Lung (tissue), 12 donors: ENCODE results near the gene TDRD9. TPM values are rescaled to one million over a fixed set of nuclear protein-coding genes. Genes with fewer than 3 reads are reported as not detected.
A peak's percentile ranks its signal among the peaks of the same experiment; 100 is the strongest.

Experiments used
- ATAC-seq: fragments of 200-7000 bp; cut with Tn5 transposase; one replicate; pipeline ENCODE4 v1.9.1; 2020; ENCODE audit warnings: moderate number of reproducible peaks; ENCODE audit not compliant: insufficient read depth, low FRiP score
- DNase-seq, 3 donors: peaks; one replicate each; pipeline ENCODE4 v3.0.0-alpha.2; 2013 to 2017
- H3K27ac ChIP-seq, 2 donors: one replicate each; pipeline ENCODE4 v1.5.1; 2013; ENCODE audit warnings: mild to moderate bottlenecking in 2 of 2, moderate library complexity in 2 of 2, control low read depth in 1 of 2, inconsistent platforms in 1 of 2, low read depth in 1 of 2, low read length in 1 of 2
- H3K27me3 ChIP-seq, 3 donors: one replicate each; pipeline ENCODE4 v1.5.1; 2013; ENCODE audit warnings: low read length in 2 of 3; ENCODE audit not compliant: control insufficient read depth in 3 of 3, insufficient read depth in 3 of 3
- H3K36me3 ChIP-seq, 4 donors: one replicate each; pipeline ENCODE4 v1.5.1; 2013; ENCODE audit warnings: low read length in 4 of 4, mild to moderate bottlenecking in 1 of 4, moderate library complexity in 1 of 4; ENCODE audit not compliant: control insufficient read depth in 4 of 4, insufficient read depth in 4 of 4
- H3K4me1 ChIP-seq, 5 donors: one replicate each; pipeline ENCODE4 v1.5.1; 2013; ENCODE audit warnings: low read length in 5 of 5, mild to moderate bottlenecking in 2 of 5, moderate library complexity in 1 of 5; ENCODE audit not compliant: control insufficient read depth in 5 of 5, insufficient read depth in 5 of 5
- H3K4me3 ChIP-seq: one replicate; pipeline ENCODE4 v1.5.1; 2013; ENCODE audit warnings: mild to moderate bottlenecking, control low read depth, moderate library complexity
- H3K9ac ChIP-seq, 2 donors: one replicate each; pipeline ENCODE4 v1.5.1; 2013; ENCODE audit warnings: low read length in 2 of 2, control low read depth in 1 of 2; ENCODE audit not compliant: insufficient read depth in 1 of 2
- H3K9me3 ChIP-seq, 4 donors: one replicate each; pipeline ENCODE4 v1.5.1; 2013; ENCODE audit warnings: low read length in 3 of 4, mild to moderate bottlenecking in 1 of 4, moderate library complexity in 1 of 4; ENCODE audit not compliant: control insufficient read depth in 4 of 4, insufficient read depth in 3 of 4
- WGBS, 2 donors: extraction: QIAGEN DNeasy Blood & Tissue Kit; methylation state at CpG; one replicate each; pipeline ENCODE4 v1.1.7; 2013; 5-methylcytosine and 5-hydroxymethylcytosine counted together
- polyA plus RNA-seq, 2 donors: library from polyadenylated mRNA; stranded (reverse); fragments of 200-250 nt; gene quantifications; one replicate each; pipeline ENCODE4 v1.2.1, GENCODE V29; 2013
- total RNA-seq, 2 donors: library from RNA; depleted of rRNA in 1 of 2; stranded (reverse); fragments of >200 nt in 1 of 2; gene quantifications; one replicate each; pipeline ENCODE4 v1.2.1, GENCODE V29; 2014 to 2021
- TF ChIP-seq, protein P1 (sequence below): IDR thresholded peaks from 2 replicates; pipeline ENCODE4 v1.5.1; 2012; ENCODE audit warnings: mild to moderate bottlenecking; ENCODE audit errors: control extremely low read depth, extremely low read depth
- donor health status: control.
- donor health status: control.
- donor health status: Bipolar disorder and iron deficiency.
- donor health status: healthy.
- donor health status: DM: yes; HTN: yes; CAD: no.

Gene TDRD9
- total and polyA plus RNA-seq, 4 donors, result 2.3 to 8.6 (median 5.3) TPM

GRCh38 chr14:103879570-103880347 is 48.5 kb upstream of the TDRD9 start:
- TF ChIP-seq, protein P1, sequence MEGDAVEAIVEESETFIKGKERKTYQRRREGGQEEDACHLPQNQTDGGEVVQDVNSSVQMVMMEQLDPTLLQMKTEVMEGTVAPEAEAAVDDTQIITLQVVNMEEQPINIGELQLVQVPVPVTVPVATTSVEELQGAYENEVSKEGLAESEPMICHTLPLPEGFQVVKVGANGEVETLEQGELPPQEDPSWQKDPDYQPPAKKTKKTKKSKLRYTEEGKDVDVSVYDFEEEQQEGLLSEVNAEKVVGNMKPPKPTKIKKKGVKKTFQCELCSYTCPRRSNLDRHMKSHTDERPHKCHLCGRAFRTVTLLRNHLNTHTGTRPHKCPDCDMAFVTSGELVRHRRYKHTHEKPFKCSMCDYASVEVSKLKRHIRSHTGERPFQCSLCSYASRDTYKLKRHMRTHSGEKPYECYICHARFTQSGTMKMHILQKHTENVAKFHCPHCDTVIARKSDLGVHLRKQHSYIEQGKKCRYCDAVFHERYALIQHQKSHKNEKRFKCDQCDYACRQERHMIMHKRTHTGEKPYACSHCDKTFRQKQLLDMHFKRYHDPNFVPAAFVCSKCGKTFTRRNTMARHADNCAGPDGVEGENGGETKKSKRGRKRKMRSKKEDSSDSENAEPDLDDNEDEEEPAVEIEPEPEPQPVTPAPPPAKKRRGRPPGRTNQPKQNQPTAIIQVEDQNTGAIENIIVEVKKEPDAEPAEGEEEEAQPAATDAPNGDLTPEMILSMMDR, result no peak
- WGBS, 2 donors, result 13 to 14% methylated on average over 34 of the region's 34 CpGs
- Histone ChIP-seq H3K36me3 (no peaks in the 10 kb centered on the region), H3K27ac (peak overlapping the region; percentile 55 to 70), H3K9ac (peak overlapping the region in 1 of 2 donors; percentile 30), H3K4me1 (peaks cover 4 to 45% (median 34%) of the 10 kb centered on the region in 5 donors), H3K4me3 (no peak overlapping the region), H3K9me3 (no peaks in the 10 kb centered on the region), H3K27me3 (no peaks in the 10 kb centered on the region)
- DNase-seq (peak; percentile 81 to 87 (median 83)), ATAC-seq (peak; percentile 82)

- DNase-seq (peak; percentile 92 to 95 (median 93)), ATAC-seq (peak; percentile 45)
- Histone ChIP-seq H3K4me3 (no peak overlapping the region), H3K27me3 (no peaks in the 10 kb centered on the region), H3K9me3 (no peaks in the 10 kb centered on the region), H3K4me1 (peaks cover 4 to 45% (median 31%) of the 10 kb centered on the region in 5 donors), H3K9ac (peak overlapping the region; percentile 2 to 30), H3K27ac (peak overlapping the region; percentile 55 to 70), H3K36me3 (no peaks in the 10 kb centered on the region)
- TF ChIP-seq, protein P1, result no peak
- 17 to 18% methylated on average over 23 of the region's 23 CpGs for WGBS, 2 donors
These were observed 47.6 kb upstream of the TDRD9 start for GRCh38 chr14:103880348-103881267.

DNA sequence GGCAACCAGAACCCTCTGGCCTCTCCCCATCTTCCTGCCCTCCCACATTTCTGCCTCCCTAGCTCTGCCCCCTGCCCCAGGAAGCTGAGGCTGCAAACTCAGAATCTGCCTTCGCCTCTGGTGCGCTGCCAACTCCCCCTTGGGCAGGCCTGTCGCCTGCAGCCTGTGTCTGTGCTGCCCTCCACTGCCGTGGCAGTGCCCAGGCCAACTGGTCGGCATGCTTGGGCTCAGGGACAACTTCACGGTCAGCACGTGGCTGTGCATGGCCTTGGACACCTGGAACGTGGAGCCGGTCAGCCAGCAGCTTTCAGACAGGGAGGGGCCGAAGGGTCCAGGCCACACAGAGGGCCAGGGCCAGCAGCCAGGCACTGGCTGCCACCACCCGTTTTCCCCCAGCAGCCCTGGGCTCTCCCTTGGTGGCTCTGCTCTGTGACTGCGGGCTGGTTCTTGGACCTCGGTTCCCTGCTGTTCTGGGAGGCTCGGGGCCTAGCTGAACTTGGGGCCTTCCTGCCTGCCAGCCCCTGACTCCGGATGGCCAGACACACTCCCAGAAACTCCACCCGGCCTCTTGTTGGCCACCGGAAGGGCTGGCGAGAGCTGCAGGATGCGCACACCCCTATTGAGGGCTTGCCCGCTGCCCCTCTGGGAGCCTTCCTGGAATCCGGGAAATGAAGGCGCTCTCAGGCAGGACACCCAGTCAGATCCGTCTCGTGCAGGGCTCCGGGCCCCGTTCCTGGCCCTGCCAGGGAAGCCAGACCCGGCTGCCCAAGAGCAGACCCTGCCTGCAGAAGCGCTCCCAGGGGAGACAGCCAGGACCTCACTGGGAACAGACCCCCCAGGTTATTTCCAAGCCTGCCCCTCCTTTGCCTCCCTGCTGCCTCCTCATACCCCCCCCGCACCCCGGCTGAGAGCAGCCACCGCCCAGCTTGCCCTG is 46.7 kb upstream of the TDRD9 start:
- no peak for ATAC-seq
- H3K27ac ChIP-seq, result peak overlapping the region in 1 of 2 donors; percentile 55
- 57 to 74% methylated on average over 31 of the region's 31 CpGs for WGBS, 2 donors
- TF ChIP-seq, protein P1, result no peak
- H3K36me3 ChIP-seq, result no peaks in the 10 kb centered on the region
- H3K9ac ChIP-seq, result peak overlapping the region in 1 of 2 donors; percentile 2
- H3K9me3 ChIP-seq, result no peaks in the 10 kb centered on the region
- H3K4me1 ChIP-seq, result peaks cover 4 to 52% (median 31%) of the 10 kb centered on the region in 5 donors
- H3K4me3 ChIP-seq, result no peak overlapping the region
- H3K27me3 ChIP-seq, result no peaks in the 10 kb centered on the region
- peak in 1 of 3 donors; percentile 30 for DNase-seq
